HG03135 (cell line): Measurements from ENCODE around the gene TMEM131.
"Not testable (repeated sequence)": the region's sequence is repeated elsewhere in the genome, so short reads cannot be mapped to it uniquely, and the experiment has no call there.

Experiments used
- ATAC-seq: cut with Tn5 transposase; IDR thresholded peaks from one replicate; pipeline ENCODE4 v1.9.1; 2021; ENCODE audit warnings: mild to moderate bottlenecking, moderate library complexity; ENCODE audit not compliant: unreplicated experiment

Gene TMEM131

DNA sequence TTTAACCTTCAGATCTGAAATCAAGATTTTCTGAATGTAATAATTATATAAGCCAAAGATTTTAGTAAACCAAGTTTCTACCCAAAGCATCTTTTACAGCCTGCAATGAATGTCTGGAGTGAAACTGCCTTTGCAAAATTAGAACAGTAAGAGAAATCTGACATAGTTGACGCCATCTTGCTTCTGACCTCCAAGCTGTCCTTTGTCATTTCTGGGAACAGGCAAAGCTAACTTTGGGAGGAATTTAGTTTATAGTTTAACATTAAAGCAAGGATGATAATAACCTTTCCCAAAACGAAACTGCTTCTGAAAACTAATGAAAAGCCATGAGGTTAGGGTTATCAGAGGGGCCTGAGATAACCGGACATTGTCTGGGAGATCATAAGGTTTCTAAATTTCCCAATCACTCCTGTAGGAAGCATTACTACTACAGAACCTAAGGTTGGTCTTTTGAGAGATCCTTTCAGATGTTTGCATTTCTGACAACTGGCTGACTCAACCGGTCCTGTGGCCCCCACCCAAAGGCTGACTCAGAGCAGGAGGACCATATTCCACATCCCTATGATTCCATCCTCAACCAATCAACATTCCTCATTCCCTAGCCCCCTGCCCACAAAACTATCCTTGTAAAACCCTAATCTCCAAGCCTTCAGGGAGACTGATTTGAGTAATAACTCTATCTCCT, 124.5 kb downstream of the TMEM131 start:
- no peak for ATAC-seq

DNA sequence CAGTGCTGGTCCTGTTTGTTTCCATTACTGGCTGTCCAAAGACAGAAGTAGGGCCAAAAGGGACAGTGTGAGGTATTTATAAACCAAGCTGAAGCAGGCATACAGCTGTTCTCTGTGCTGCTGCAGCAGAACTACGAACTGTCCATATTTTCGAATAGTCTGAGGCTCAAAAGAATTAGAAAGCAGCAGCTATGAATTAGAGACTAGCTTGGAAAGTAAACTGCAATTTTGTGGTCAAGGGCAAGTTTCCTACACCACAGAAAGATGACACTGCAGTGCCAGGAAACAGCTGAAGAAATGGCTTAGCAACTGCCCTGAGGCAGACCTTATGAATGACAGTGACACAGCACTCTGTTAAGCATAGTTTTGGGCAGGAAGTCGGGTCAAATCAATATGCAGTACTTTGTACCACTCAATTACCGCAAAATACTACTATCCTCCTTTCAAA, 125.3 kb downstream of the TMEM131 start:
- ATAC-seq, result peak; percentile 98

DNA sequence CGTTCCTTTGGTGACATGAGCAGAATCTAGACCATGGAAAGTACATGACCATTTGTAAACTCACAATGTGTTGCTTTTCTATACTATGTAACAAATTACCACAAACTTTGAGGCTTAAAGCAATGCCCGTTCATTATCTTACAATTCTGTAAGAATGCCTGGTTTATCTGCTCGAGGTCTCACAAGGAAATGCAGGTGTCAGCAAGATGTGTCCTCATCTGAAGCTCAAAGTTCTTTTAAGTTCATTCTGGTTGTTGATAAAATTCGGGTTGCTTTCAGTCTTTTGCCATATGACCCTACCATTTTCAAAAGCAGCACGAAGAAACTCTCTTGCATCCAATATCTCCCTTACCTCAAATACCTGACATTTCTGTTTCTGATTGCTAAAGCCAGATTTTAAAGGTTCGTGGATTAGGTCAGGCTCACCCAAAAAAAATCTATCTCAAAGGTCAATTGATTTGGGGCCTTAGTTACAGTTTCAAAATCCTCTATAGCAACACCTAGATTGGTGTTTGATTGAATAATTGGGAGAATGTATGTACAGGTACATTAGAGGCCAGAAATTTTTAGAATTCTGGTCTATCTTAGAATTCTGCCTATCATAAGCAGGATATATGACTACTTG, 125.9 kb downstream of the TMEM131 start:
- ATAC-seq, result no peak

DNA sequence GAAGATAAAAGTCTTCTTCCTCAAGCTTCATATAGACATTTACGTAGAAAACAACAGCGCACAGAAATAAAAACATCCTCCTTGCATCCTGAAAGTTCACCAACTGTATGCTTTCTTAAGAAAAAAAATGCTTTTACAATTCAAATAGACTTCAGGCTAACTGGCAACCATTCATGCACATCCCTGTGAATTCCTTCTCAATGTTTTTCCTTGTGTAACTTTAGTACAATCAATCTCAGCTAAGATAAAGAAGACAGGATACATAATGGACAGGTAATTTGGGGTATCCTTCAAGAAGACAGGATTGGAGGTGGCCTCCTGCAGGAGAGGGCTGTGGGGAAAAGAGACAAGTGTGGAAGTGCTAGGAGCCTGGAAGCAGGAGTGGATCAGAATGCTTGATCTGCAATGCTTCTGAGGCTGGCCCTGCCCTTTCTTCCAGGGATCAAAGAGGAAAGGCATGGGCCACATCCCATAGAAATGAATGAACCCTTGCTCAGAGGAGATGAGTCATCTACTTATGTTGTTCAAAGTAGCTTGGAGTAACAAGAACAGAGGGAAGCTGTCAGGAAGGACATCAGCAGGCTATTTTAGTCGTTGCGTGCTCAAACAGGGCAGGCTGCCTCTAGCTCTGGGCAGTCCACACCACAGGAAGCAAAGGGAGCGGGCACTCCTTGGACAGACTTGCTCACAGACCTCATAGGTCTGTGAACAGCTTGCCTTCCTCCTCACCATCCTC, 126.6 kb downstream of the TMEM131 start:
- no peak for ATAC-seq

DNA sequence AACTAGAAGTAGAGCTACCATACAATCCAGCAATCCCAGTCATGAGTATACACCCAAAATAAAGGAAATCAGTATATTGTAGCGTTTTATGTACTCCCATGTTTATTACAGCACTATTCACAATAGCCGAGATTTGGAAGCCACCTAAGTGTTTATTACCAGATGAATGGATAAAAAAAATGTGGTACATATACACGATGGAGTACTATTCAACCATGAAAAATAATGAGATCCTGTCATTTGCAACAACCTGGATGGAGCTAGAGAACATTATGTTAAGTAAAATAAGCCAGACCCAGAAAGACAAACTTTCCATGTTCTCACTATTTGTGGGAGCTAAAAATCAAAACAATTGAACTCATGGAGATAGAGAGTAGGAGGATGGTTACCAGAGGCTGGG, 131.9 kb downstream of the TMEM131 start:
- ATAC-seq, result no peak

DNA sequence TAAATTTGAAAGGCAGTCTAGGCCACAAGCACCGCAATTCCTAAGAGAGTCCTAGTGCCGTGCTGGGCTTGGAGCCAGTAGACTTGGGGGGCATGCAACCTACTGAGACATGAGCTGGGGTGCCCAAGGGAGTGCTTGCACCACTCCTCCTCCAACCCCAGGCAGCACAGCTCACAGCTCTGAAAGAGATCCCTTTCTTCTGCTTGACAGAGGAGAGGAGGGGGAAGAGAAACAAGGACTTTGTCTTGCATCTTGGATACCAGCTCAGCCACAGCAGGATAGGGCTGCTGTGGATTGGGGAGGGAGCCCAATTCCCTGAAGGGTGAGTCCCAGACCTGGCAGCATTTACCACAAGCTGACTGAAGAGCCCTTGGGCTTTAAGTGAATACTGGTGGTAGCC, 134.6 kb downstream of the TMEM131 start:
- ATAC-seq, result no peak

DNA sequence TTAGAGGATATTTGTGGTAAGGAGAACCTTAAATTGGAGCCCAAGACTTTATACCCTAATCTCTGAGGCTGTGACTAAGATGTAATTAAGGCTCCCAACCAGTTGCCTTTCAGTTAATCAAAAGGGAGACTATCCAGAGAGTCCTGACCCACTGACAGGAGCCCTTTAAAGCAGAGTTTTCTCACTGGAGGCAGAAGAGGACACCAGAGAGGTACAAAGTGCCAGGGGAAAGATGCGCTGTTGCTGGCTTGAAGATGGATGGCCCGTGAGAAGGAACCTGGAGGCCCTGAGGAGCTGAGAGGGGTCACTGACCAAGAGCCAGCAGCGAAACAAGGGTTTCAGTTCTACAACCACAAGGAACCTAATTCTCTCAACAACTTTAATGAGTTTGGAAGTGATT, 137.3 kb downstream of the TMEM131 start:
- ATAC-seq, result no peak

DNA sequence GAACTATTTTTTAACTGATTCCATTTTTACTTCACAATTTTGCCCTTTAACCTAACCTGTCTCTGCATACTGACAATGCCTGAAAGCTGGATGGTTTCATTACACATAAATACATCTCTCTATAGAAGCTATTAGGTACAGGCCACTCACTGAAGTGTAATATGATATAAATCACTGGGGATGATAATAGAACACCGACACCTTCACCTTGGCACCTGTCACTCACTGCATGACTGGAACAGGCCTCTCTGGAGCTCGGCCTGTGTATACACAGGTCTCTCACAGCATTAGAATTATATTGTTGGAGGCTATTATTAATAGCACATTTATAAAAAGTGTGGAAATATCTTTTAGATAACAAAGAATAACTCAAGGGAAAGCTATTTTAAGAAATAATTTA, 138.2 kb downstream of the TMEM131 start:
- ATAC-seq, result no peak

DNA sequence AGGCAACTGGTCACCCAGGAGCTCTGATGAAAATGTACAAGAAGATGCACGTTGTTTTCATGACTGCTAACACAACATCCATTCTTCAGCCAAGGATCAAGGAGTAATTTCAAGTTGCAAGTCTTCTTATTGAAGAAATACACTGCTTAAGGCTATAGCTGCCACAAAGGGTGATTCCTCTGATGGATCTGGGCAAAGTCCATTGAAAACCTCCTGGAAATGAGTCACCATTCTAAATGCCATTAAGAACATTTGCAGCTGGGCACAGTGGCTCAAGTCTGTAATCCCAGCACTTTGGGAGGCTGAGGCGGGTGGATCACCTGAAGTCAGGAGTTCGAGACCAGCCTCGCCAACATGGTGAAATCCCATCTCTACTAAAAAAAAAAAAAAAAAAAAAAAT, 142.7 kb downstream of the TMEM131 start:
- ATAC-seq, result not testable (repeated sequence)

DNA sequence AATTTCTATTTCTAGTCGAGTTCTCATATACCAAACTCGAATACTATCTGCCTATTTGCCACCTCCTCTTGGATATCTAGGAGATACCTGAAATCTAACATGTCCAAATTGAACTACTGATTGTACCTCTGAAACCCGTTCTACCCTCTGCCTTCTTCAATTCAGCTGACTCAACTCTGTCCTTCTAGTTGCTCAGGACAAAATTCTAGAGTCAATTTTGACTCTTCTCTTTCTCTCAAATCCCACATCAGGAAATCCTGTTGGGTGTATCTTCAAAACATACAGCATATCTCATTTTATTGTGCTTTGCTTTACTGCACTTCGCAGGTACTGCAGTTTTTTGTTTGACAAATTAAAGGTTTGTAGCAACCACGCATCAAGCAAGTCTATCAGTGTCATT, 144.6 kb downstream of the TMEM131 start:
- no peak for ATAC-seq

DNA sequence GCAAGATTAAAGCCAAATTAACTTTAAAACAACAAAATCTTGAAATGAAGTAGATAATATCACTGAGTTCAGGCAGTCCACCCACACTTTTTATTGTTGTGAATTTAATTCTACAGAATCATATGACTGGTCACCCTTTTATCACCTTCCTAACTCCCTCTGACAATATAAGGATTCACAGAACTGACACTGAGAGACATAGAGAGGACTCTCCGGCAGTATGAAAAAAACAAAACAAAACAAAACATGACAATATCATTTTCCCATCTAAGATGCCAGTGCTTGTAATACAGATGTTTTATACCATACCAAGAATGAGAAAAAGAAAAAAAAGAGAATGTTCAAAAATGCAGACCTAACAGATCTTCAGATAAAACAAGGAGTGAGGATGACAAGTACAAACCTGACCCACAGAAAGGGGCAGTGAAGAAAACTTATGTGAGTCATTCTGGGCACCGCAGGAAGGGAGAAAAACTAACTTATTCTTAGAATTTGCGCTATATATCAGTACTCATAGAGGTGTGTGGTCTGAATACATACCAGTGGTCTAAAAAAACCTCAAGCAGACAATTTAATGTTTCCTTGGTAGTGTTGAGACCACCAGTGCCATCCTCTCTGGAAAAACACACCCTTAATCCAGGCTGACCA, 145.7 kb downstream of the TMEM131 start:
- no peak for ATAC-seq

DNA sequence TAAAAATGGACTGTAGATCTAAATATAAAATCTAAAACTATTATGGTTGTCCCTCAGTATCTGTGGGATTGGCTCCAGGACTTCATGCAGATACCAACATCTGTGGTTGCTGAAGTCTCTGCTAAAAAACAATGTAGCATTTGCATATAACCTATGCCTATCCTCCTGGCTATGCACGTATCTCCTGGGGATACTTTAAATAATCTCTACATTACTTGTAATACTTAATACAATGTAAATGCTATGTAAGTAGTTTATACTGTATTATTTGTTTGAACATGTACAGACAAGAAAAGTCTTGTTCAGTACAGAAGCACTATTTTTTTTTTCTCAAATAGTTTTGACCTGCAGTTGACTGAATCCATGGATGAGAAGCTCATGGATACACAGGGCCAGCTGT, 147.4 kb downstream of the TMEM131 start:
- ATAC-seq, result no peak

DNA sequence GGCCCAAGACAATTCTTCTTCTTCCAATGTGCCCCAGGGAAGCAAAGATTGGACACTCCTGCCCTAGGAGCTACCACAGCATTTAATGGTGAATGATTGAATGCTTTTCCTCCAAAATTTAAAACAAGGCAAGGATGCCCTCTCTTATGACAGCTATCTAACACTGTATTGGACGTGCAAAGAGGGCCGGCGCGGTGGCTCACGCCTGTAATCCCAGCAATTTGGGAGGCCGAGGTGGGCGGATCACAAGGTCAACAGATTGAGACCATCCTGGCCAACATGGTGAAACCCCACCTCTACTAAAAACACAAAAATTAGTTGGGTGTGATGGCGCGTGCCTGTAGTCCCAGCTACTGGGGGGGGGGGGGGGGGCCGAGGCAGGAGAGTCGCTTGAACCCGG, 149.0 kb downstream of the TMEM131 start:
- not testable (repeated sequence) for ATAC-seq

DNA sequence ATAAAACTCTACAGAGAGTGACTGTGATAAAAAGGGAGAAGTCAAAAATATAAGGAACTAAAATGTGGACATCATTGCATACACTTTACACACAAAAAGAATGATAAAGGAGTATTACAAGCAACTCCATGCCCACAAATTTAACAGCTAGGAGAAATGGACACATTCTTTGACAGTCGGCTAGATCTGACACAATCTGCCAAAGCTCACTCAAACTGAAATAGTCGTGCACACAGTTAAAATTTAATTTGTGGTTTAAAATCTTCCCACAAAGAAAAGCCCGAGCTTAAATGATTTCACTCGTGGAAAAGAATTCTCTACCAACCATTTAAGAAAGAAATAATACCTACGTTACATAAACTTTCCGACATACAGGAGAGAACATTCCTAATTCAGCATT, 149.9 kb downstream of the TMEM131 start:
- no peak for ATAC-seq

DNA sequence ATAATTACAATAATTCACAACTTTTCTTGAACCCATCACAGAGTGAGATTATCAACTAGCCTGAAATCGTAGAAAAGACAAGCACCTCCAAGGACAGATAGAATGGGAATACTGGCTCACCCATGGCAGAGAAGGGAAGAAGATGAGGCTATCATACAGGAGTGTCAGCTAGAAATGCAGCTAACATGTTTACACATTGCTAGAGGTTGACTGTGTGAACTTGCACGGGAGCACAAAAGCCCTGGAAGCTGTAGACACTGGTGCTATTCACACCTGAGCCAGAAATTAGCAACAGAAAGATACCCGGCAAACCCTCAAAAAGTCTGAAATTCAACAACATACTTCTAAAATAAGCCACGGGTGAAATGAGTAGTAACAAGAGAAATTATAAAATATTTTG, 150.6 kb downstream of the TMEM131 start:
- no peak for ATAC-seq

DNA sequence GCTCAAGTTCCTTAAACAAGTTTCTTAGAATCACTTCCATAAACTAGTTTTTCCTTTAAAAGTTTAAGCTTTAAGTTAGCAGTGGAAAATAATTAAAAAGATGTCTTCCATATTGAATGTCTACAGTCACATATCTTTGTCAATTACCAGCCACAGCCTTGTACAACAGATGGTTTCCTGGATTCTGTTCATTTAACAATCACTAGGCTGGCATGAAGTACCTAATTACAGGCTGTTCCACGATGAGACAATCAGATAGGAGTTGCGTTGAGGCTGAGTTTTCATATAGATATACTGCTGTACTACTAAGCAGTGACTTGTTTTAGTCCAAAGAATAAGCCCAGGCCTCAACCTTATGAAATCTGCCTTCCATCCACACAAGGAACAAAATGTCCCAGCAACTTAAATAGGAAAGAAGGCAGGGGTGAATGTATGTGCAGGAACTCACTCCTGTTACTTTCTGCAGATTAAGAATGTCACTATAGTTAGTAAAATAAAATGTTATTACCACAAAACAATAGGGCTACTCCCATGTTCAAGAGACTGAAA, 151.4 kb downstream of the TMEM131 start:
- ATAC-seq, result no peak

DNA sequence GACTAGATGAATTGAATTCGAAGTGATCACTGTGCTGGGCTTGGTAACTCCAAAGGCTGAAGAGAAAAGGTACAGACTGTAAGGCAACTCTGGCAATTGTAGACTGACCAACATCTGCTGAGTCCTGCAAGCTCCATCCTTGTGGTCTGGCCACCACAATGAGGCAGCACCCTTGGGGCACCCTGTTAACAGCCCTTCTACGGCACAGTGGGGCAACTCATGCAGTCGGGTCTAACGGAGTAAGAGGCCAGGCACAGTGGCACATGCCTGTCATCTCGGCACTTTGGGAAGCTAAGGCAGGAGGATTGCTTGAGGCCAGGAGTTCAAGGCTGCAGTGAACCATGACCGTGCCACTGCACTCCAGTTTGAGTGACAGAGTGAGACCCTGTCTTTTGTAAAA, 155.6 kb downstream of the TMEM131 start:
- no peak for ATAC-seq

DNA sequence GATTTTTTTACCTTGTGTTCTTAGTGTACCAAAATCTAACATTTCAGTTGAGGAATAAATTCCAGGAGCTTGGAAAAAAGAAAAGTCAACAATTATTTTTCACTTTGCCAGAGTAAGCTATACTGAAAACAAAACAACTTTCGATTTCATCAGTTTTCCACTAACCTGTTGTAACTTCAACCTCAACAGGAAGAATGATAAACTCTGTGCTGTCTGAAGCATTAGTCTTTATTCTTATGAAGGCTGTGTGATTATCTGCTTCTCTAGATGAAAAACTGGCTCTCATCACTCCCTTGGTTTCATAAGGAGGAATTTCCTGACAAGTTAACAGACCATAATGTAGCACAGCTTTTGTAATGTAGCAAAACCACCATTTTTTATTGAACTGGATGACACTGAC, 161.1 kb downstream of the TMEM131 start:
- no peak for ATAC-seq

DNA sequence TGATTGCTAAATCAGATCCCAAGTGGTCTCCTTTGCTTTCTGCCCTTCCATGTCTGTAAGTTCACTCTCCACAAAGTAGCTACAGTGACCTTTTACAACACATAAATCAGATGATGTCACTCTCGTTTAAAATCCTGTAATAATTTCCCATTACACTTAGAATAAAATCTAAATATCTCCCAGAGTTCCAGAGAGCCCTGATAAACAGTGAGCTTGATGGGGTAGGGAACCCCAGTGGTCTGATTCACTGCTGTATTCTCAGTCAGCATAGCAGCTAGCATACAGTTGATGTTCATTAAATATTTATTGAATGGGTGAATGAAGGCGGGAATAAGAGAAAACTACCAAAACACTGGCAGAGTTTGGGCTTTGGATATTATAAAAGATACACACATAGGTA, 164.6 kb downstream of the TMEM131 start:
- ATAC-seq, result no peak

DNA sequence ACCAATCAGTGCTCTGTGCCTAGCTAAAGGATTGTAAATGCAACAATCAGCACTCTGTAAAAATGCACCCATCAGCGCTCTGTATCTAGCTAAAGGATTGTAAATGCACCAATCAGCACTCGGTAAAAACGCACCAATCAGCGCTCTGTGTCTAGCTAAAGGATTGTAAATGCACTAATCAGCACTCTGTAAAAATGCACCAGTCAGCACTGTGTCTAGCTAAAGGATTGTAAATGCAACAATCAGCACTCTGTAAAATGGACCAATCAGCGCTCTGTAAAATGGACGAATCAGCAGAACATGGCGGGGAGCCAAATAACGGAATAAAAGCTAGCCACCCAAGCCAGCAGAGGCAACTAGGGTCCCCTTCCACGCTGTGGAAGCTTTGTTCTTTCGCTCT, 166.5 kb downstream of the TMEM131 start:
- not testable (repeated sequence) for ATAC-seq

DNA sequence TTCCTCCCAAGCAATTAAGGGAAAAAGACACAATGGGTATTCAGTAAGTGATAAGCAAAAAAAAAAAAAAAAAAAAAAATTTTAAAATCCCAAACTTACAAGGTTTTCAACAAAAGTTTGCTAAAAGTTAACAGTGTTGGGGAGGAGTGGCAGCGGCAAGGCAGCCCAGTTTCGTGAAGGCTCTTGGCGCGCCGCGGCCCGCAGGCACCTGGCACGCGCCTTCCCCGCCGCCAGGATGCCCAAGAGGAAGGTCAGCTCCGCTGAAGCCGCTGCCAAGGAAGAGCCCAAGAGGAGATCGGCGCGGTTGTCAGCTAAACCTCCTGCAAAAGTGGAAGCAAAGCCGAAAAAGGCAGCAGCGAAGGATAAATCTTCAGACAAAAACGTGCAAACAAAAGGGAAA, 168.7 kb downstream of the TMEM131 start:
- not testable (repeated sequence) for ATAC-seq
